ENCODE data around the gene BTAF1.

Gene BTAF1

DNA sequence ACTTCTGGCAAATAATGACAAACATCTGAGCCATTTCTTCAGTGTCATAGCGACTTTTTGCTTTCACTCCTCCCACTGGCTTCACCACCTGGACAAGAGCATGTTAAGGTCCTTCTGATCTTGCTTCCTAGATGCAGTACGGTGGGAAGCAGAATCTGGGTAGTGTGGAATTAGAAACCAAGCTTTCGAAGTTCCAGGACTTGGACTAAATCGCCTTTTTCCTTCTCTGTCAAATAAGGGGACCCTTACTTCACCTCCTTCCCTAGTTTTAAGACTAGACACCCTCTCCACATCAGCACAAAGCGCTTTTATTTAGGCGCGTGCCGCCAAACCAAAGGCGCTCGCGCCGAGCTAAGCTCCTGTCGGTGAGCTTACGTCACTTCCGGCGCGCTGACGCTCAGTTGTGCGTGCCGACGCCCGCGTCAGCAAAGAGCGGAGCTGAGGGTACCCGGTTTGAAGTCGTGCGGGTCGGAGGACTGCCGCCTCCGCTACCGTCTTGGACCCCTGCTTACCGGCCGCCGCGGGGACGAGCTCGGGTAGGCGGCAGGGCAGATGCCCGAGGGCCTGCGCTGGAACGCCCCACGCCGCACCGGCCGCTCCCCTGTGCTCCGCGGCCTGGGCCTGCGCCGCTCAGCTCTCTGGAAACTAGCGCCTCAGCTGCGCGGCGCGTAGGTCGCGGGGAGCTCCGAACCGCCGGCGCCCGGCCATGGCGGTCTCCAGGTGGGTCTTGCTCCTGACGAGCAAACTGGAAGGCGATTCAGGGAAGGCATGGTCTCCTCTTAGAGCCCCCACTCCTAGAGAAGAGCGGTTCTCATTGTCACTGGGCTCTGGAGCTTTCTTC, at the start of gene BTAF1:
TSS of gene BTAF1 (plus strand) at position 400 of the 841 bp plus-strand sequence. CDS start at position 707, 307 bp downstream.
- peak; percentile 95 for DNase-seq (ENCODE audit: low read depth)
- peak within 1 kb of the TSS; percentile 88 for H3K4me3 ChIP-seq (replicated peaks; ENCODE audit: low read depth, low read length)
- TF ChIP-seq, protein P1, sequence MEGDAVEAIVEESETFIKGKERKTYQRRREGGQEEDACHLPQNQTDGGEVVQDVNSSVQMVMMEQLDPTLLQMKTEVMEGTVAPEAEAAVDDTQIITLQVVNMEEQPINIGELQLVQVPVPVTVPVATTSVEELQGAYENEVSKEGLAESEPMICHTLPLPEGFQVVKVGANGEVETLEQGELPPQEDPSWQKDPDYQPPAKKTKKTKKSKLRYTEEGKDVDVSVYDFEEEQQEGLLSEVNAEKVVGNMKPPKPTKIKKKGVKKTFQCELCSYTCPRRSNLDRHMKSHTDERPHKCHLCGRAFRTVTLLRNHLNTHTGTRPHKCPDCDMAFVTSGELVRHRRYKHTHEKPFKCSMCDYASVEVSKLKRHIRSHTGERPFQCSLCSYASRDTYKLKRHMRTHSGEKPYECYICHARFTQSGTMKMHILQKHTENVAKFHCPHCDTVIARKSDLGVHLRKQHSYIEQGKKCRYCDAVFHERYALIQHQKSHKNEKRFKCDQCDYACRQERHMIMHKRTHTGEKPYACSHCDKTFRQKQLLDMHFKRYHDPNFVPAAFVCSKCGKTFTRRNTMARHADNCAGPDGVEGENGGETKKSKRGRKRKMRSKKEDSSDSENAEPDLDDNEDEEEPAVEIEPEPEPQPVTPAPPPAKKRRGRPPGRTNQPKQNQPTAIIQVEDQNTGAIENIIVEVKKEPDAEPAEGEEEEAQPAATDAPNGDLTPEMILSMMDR (IDR thresholded peaks at IDR 0.05; ENCODE audit: low read length, missing control alignments): no peak

DNA sequence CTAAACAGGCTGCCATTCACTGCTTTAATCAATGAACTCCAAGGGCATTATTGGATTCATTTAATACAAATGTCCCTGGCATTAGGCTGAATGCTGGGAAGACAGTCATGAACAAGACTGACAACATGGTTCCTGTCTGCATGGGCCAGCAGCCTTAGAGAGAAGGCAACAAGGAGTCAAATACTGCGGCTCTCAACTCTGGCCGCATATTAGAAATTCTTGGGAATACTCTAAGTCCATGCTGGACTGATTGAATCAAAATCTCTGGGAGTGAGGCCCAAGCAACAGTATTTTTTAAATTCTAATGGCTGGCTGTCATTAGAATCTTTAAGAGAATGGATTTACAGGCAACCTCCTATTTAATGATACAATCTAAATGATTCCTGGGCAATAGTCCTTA, 48.4 kb upstream of the BTAF1 start:
- TF ChIP-seq, protein P1 (IDR thresholded peaks at IDR 0.05; ENCODE audit: low read length, missing control alignments): no peak
- no peak overlapping the region for H3K4me3 ChIP-seq (replicated peaks; ENCODE audit: low read depth, low read length)
- DNase-seq (ENCODE audit: low read depth): no peak

DNA sequence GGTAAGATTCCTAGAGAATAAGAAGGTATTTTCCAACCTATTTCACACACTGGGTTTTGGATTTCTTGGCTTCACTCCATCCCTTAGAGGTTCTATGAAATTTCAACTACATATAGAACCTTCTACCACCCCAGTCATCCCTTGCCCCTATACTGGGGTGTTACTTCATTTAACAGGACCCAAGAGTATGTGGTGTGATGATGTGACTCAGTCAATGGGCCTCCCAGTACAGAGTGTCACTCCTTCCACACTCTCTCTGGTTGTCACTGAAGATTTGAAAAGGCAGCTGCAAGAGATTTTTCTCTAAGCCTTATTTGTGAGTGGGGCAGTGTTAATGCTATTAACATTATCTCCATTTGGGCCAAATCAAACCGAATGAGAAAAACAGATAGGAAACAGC, 47.8 kb upstream of the BTAF1 start:
- TF ChIP-seq, protein P1 (IDR thresholded peaks at IDR 0.05; ENCODE audit: low read length, missing control alignments): no peak
- DNase-seq (ENCODE audit: low read depth): no peak
- H3K4me3 ChIP-seq (replicated peaks; ENCODE audit: low read depth, low read length): no peak overlapping the region

DNA sequence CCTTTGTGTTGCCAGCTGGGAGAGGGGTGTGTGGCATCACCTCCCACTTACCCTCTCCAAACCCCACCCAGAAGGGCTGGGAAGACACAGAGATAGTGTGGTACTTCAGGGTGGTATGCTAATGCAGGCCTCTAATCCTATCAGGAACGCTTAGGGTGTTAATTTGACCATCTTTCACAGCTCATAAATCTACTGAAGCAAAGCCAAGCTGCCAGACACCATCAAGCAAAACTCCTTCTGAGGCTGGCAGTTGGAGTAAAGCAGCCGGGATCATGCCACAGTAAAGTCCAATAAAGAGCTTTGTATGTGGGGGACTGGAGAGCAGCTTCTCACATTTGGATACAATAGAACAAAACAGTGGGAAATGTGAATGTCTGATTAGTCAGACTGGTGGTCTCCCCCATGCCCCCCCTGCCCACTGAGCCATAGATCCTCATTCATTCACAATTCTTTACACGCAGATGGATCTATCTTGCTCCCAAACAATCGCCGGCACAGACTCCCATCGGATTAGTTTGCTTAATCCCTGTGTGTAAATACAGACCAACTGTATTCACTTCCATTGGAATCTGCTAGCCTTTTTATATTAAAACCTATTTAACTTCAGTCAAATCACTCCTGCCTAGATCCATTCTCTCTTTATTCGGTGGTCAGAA, 43.9 kb upstream of the BTAF1 start:
- H3K4me3 ChIP-seq (replicated peaks; ENCODE audit: low read depth, low read length): no peak overlapping the region
- DNase-seq (ENCODE audit: low read depth): no peak
- TF ChIP-seq, protein P1 (IDR thresholded peaks at IDR 0.05; ENCODE audit: low read length, missing control alignments): no peak

DNA sequence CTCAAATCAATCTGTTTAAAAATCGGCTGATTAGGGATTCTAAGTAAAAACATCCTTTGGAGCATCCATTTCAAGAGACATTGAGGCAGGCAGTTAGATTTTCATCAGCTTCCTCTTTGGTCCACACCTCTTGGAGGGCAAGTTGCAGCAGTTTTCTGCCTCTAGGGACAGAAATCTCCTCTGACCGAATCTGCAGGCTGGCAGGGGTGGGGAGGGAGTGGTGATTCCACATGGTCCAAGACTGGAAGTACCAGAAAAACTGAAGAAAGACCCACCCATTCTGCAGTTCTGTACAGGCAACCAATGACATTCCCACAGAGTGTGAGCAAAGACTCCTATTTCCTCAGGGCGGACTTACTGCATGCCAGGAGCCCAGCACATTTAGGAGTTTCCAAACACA, 43.3 kb upstream of the BTAF1 start:
- TF ChIP-seq, protein P1 (IDR thresholded peaks at IDR 0.05; ENCODE audit: low read length, missing control alignments): no peak
- H3K4me3 ChIP-seq (replicated peaks; ENCODE audit: low read depth, low read length): no peak overlapping the region
- DNase-seq (ENCODE audit: low read depth): no peak

DNA sequence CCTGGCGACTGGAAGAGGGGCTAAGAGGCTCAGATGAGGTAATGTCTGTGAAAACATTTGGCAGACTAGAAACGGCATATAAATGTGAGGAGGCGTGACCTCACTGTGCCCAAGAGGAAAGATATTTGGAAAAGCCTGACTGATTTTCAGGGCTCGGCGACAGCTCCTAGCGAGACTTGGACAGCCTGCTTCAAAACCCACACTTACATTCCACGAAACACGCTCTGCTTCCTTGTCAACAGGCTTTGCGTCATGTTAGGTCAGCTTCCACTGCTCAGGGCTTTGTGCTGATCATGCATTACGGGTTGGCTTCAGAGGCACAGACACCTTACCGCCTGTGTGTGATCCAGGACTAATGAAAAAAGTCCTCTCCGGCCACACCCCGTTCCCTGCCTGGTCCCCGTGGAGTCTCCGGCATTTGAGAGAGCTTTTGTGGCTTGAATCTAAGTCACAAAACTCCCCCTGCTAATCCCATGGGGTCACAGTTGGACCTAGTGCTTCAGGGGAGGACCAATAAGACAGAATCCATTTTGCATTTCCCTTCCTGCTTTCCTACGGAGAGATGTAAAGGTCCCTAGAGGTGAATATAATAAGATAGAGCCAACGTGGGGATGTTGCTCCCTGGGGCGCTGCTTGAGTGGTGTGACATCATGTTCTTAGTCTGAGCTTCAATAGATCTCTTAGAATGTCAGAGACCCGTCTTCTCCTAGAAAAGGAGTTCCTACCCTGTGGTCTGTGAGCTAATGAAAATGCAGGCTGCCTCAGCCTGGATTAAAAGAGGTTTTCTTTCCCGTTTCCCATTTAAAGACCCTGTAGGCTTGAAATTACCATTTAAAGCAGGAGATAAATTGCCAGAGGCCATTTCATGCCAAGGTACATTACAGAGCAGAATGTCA, 39.8 kb upstream of the BTAF1 start:
- TF ChIP-seq, protein P1 (IDR thresholded peaks at IDR 0.05; ENCODE audit: low read length, missing control alignments): no peak
- DNase-seq (ENCODE audit: low read depth): peak; percentile 73
- H3K4me3 ChIP-seq (replicated peaks; ENCODE audit: low read depth, low read length): no peak overlapping the region
